ENCODE data around the gene ZNF273.
A peak's percentile ranks its signal among the peaks of the same experiment; 100 is the strongest.
"Not testable (repeated sequence)": the region's sequence is repeated elsewhere in the genome, so short reads cannot be mapped to it uniquely, and the experiment has no call there.

The ZNF273 gene

DNA sequence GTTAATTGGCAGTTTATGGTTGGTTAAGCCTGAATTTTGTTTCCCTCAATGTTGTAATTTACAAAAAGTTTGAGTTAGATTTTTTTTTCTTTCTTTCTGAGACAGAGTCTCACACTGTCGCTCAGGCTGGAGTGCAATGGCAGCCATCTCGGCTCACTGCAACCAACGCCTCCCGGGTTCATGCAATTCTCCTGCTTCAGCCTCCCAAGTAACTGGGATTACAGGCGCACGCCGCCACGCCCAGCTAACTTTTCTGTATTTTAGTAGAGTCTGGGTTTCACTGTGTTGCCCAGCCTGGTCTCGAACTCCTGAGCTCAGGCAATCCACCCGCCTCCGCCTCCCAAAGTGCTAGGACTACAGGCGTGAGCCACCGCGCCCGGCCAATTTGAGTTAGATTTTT, 935 bp downstream of the ZNF273 start:
- DNase-seq, result no peak
- Histone ChIP-seq H3K4me3 (ENCODE audit: insufficient read depth, low read depth, low read length, poor library complexity, severe bottlenecking) (peak overlapping the region; percentile 87), H3K27ac (ENCODE audit: insufficient read depth, low read length, poor library complexity, severe bottlenecking) (no peak overlapping the region), H3K9me3 (ENCODE audit: control insufficient read depth, low read length) (no peaks in the 10 kb centered on the region), H3K27me3 (replicated peaks; ENCODE audit: control insufficient read depth, insufficient read depth, low read length, poor library complexity, severe bottlenecking) (no peaks in the 10 kb centered on the region), H3K36me3 (ENCODE audit: control insufficient read depth, insufficient read depth, low read length) (no peaks in the 10 kb centered on the region), H3K4me1 (ENCODE audit: control insufficient read depth, insufficient read depth, low read length, poor library complexity, severe bottlenecking) (peaks cover 15% of the 10 kb centered on the region)

DNA sequence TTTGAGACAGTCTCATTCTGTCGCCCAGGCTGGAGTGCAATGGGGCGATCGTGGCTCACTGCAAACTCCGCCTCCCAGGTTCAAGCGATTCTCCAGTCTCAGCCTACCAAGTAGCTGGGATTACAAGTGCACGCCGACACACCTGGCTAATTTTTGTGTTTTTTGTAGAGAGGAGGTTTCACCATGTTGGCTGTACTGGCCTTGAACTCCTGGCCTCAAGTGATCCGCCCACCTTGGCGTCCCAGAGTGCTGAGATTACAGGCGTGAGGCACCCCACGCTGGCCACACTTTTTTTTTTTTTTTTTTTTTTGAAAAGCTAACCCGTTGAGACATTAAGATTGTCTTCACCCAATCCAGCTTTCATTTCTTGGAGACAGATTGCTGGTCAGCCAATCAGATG, 2.1 kb downstream of the ZNF273 start:
- no peak for DNase-seq
- no peak overlapping the region for H3K4me3 ChIP-seq (ENCODE audit: insufficient read depth, low read depth, low read length, poor library complexity, severe bottlenecking)
- no peak overlapping the region for H3K27ac ChIP-seq (ENCODE audit: insufficient read depth, low read length, poor library complexity, severe bottlenecking)

DNA sequence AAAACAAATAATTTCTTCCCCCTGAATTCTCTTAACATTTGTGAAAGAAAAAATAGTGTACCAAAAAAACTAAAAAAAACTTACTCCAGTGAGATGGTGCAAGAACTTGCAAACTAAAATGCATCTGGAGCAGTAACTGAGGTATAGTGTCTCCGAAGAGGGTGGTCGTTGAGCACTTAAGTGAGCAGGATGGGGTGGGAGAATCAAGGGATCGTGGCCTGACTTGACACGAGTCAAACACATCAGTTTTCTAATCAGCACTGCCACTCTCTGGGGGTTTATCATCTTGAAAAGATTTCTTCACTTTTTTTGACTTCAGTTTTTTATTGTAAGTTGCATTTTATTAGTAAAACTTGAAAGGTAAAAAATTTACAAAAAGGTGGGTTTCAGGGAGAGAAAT, 2.5 kb downstream of the ZNF273 start:
- Histone ChIP-seq H3K27ac (ENCODE audit: insufficient read depth, low read length, poor library complexity, severe bottlenecking) (no peak overlapping the region), H3K27me3 (replicated peaks; ENCODE audit: control insufficient read depth, insufficient read depth, low read length, poor library complexity, severe bottlenecking) (no peaks in the 10 kb centered on the region), H3K9me3 (ENCODE audit: control insufficient read depth, low read length) (no peaks in the 10 kb centered on the region), H3K4me3 (ENCODE audit: insufficient read depth, low read depth, low read length, poor library complexity, severe bottlenecking) (no peak overlapping the region), H3K4me1 (ENCODE audit: control insufficient read depth, insufficient read depth, low read length, poor library complexity, severe bottlenecking) (peaks cover 15% of the 10 kb centered on the region), H3K36me3 (ENCODE audit: control insufficient read depth, insufficient read depth, low read length) (no peaks in the 10 kb centered on the region)
- DNase-seq, result no peak

More for the DNA sequence above, 2.1 kb downstream of the ZNF273 start:
- Histone ChIP-seq H3K9me3 (ENCODE audit: control insufficient read depth, low read length) (no peaks in the 10 kb centered on the region), H3K36me3 (ENCODE audit: control insufficient read depth, insufficient read depth, low read length) (no peaks in the 10 kb centered on the region), H3K4me1 (ENCODE audit: control insufficient read depth, insufficient read depth, low read length, poor library complexity, severe bottlenecking) (peaks cover 15% of the 10 kb centered on the region), H3K27me3 (replicated peaks; ENCODE audit: control insufficient read depth, insufficient read depth, low read length, poor library complexity, severe bottlenecking) (no peaks in the 10 kb centered on the region)

DNA sequence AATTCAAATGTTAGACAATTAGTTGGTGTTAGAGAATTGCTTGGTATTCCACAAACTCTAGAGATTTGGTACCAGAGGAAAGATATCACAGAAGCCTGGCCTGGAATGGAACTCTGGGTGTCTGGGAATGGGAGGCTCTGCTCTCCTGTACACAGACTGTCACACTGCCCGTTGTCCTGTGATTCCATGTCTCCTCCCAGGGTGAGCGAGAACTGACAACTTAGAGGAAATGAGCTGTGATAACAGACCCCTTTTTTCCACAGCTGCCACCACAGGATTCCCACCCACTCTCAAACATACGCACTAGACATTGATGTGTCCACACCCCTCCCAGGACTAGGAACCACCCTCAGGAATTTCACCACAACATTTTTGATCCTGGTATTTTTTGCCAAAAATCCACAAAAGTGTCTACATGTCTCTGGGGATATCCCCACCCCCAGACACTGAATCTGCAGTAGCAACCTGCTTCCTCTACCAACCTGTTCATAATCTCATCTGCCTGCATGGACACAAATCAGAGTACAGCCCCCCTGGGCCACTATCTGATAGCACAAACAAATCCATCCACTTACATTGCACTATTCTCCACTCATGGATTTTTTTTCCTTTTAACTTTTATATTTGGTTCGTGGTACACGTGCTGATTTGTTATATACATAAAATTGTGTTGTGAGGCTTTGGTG, 4.7 kb downstream of the ZNF273 start:
- H3K27me3 ChIP-seq (replicated peaks; ENCODE audit: control insufficient read depth, insufficient read depth, low read length, poor library complexity, severe bottlenecking), result no peaks in the 10 kb centered on the region
- no peak overlapping the region for H3K4me3 ChIP-seq (ENCODE audit: insufficient read depth, low read depth, low read length, poor library complexity, severe bottlenecking)
- DNase-seq, result no peak
- no peak overlapping the region for H3K27ac ChIP-seq (ENCODE audit: insufficient read depth, low read length, poor library complexity, severe bottlenecking)
- H3K9me3 ChIP-seq (ENCODE audit: control insufficient read depth, low read length), result no peaks in the 10 kb centered on the region
- H3K4me1 ChIP-seq (ENCODE audit: control insufficient read depth, insufficient read depth, low read length, poor library complexity, severe bottlenecking), result peaks cover 15% of the 10 kb centered on the region
- no peaks in the 10 kb centered on the region for H3K36me3 ChIP-seq (ENCODE audit: control insufficient read depth, insufficient read depth, low read length)

DNA sequence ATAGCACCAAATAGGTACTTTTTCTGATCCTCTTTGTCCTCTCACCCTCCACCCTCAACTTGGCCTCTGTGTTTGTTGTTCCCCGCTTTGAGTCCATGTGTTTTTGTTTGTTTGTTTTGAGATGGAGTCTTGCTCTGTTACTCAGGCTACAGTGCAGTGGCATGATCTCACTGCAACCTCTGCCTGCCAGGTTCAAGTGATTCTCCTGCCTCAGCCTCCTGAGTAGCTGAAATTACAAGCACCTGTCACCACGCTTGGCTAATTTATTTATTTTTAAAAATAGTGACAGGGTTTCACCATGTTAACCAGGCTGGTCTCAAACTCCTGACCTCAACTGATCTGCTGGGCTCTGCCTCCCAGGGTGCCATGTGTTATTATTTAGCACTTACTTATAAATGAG, 5.3 kb downstream of the ZNF273 start:
- Histone ChIP-seq H3K27ac (ENCODE audit: insufficient read depth, low read length, poor library complexity, severe bottlenecking) (no peak overlapping the region), H3K4me3 (ENCODE audit: insufficient read depth, low read depth, low read length, poor library complexity, severe bottlenecking) (no peak overlapping the region)
- DNase-seq, result no peak

DNA sequence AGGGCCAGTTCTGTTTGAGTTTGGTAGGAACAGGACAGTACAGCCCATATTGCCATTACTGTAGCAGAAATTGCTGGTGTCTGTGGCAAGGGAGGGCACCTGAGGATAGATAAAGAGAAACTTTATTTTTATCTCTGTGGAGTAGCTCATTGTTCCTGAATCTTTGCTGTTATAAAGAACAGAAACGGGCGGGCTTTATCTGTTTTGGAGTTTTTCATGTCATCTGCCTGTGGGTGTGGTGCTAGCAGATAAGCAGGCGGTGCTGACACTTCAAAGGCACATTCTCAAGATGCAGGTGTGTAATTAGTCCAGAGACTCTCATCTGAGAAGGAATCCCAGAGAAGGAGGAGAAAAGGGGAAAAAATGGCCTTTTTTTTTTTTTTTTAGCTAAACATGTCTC, 11.5 kb downstream of the ZNF273 start:
- DNase-seq, result no peak
- H3K9me3 ChIP-seq (ENCODE audit: control insufficient read depth, low read length), result no peaks in the 10 kb centered on the region
- H3K27me3 ChIP-seq (replicated peaks; ENCODE audit: control insufficient read depth, insufficient read depth, low read length, poor library complexity, severe bottlenecking), result no peaks in the 10 kb centered on the region
- peaks cover 7% of the 10 kb centered on the region for H3K36me3 ChIP-seq (ENCODE audit: control insufficient read depth, insufficient read depth, low read length)
- no peak overlapping the region for H3K27ac ChIP-seq (ENCODE audit: insufficient read depth, low read length, poor library complexity, severe bottlenecking)
- no peaks in the 10 kb centered on the region for H3K4me1 ChIP-seq (ENCODE audit: control insufficient read depth, insufficient read depth, low read length, poor library complexity, severe bottlenecking)
- H3K4me3 ChIP-seq (ENCODE audit: insufficient read depth, low read depth, low read length, poor library complexity, severe bottlenecking), result no peak overlapping the region

More for the DNA sequence above, 5.3 kb downstream of the ZNF273 start:
- no peaks in the 10 kb centered on the region for H3K36me3 ChIP-seq (ENCODE audit: control insufficient read depth, insufficient read depth, low read length)
- H3K27me3 ChIP-seq (replicated peaks; ENCODE audit: control insufficient read depth, insufficient read depth, low read length, poor library complexity, severe bottlenecking), result no peaks in the 10 kb centered on the region
- peaks cover 15% of the 10 kb centered on the region for H3K4me1 ChIP-seq (ENCODE audit: control insufficient read depth, insufficient read depth, low read length, poor library complexity, severe bottlenecking)
- H3K9me3 ChIP-seq (ENCODE audit: control insufficient read depth, low read length), result no peaks in the 10 kb centered on the region

DNA sequence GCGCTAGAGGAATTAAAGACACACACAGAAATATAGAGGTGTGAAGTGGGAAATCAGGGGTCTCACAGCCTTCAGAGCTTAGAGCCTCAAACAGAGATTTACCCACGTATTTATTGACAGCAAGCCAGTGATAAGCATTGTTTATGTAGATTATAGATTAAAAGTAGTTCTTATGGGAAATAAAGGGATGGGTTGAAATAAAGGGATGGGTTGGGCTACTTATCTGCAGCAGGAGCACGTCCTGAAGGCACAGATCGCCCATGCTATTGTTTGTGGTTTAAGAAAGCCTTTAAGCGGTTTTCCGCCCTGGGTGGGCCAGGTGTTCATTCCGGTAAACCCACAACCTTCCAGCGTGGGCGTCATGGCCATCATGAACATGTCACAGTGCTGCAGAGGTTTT, 12.2 kb downstream of the ZNF273 start:
- not testable (repeated sequence) for H3K27ac ChIP-seq (ENCODE audit: insufficient read depth, low read length, poor library complexity, severe bottlenecking); DNase-seq; H3K4me3 ChIP-seq (ENCODE audit: insufficient read depth, low read depth, low read length, poor library complexity, severe bottlenecking); H3K9me3 ChIP-seq (ENCODE audit: control insufficient read depth, low read length); H3K4me1 ChIP-seq (ENCODE audit: control insufficient read depth, insufficient read depth, low read length, poor library complexity, severe bottlenecking); H3K27me3 ChIP-seq (replicated peaks; ENCODE audit: control insufficient read depth, insufficient read depth, low read length, poor library complexity, severe bottlenecking); H3K36me3 ChIP-seq (ENCODE audit: control insufficient read depth, insufficient read depth, low read length)

DNA sequence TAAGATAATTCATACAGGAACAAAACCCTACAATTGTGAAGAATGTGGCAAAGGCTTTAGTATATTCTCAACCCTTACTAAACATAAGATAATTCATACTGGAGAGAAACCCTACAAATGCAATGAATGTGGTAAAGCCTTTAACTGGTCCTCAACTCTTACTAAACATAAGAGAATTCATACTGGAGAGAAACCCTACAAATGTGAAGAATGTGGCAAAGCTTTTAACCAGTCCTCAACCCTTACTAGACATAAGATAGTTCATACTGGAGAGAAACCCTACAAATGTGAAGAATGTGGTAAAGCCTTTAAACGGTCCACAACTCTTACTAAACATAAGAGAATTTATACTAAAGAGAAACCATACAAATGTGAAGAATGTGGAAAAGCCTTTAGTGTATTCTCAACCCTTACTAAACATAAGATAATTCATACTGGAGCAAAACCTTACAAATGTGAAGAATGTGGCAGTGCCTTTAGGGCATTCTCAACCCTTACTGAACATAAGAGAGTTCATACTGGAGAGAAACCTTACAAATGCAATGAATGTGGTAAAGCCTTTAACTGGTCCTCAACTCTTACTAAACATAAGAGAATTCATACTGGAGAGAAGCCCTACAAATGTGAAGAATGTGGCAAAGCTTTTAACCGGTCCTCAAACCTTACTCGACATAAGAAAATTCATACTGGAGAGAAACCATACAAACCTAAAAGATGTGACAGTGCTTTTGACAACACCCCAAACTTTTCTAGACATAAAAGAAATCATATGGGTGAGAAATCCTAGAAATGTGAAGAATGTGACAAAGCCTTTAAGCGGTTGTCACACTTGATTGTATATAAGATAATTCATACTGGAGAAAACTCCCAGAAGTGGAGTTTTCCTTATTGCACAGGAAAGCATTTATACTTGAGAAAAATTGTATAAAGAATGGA, 25.4 kb downstream of the ZNF273 start:
- H3K4me3 ChIP-seq (ENCODE audit: insufficient read depth, low read depth, low read length, poor library complexity, severe bottlenecking); DNase-seq; H3K27me3 ChIP-seq (replicated peaks; ENCODE audit: control insufficient read depth, insufficient read depth, low read length, poor library complexity, severe bottlenecking); H3K27ac ChIP-seq (ENCODE audit: insufficient read depth, low read length, poor library complexity, severe bottlenecking); H3K4me1 ChIP-seq (ENCODE audit: control insufficient read depth, insufficient read depth, low read length, poor library complexity, severe bottlenecking): not testable (repeated sequence)
- Histone ChIP-seq H3K36me3 (ENCODE audit: control insufficient read depth, insufficient read depth, low read length) (peaks cover 38% of the 10 kb centered on the region), H3K9me3 (ENCODE audit: control insufficient read depth, low read length) (peaks cover 43% of the 10 kb centered on the region)

DNA sequence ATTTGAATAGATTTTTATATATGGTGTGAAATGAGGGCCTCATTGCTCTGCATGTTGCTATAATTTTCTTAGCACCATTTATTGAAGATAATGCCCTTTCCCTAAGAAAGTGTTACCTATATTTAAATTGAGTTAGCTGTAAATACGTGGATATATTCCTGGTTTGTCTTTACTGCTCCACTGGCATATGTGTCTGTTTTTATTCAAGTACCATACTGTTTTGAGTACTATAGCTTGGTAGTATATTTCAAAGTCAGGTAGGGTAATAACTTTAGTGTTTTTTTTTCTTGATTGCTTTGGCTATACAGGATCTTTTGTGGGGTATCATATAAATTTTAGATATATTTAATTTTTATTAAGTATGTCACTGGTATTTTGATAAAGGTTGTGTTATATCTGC, 31.4 kb downstream of the ZNF273 start:
- H3K36me3 ChIP-seq (ENCODE audit: control insufficient read depth, insufficient read depth, low read length), result no peaks in the 10 kb centered on the region
- H3K4me3 ChIP-seq (ENCODE audit: insufficient read depth, low read depth, low read length, poor library complexity, severe bottlenecking), result no peak overlapping the region
- H3K27me3 ChIP-seq (replicated peaks; ENCODE audit: control insufficient read depth, insufficient read depth, low read length, poor library complexity, severe bottlenecking), result no peaks in the 10 kb centered on the region
- no peak for DNase-seq
- no peaks in the 10 kb centered on the region for H3K4me1 ChIP-seq (ENCODE audit: control insufficient read depth, insufficient read depth, low read length, poor library complexity, severe bottlenecking)
- peaks cover 13% of the 10 kb centered on the region for H3K9me3 ChIP-seq (ENCODE audit: control insufficient read depth, low read length)
- no peak overlapping the region for H3K27ac ChIP-seq (ENCODE audit: insufficient read depth, low read length, poor library complexity, severe bottlenecking)

DNA sequence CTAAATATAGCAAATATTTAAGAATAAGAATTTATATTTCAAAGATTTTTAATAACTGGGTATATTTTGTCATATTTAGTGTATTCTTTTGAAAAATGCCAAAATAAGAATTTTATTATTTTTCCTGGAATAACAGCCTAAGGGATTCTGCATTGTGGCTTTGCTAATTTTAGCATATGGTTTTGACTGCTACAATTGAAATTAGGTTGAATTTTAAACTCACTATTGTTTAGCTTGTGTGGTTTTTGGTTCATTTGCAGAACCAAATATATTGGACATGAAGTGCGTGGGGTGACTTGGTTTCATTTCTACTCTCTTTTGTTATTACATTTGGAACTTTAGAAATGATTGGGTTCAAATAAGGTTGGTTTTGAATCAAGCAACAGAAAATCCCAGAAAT, 35.5 kb downstream of the ZNF273 start:
- H3K36me3 ChIP-seq (ENCODE audit: control insufficient read depth, insufficient read depth, low read length), result no peaks in the 10 kb centered on the region
- DNase-seq, result no peak
- no peak overlapping the region for H3K27ac ChIP-seq (ENCODE audit: insufficient read depth, low read length, poor library complexity, severe bottlenecking)

More for the DNA sequence above, 35.5 kb downstream of the ZNF273 start:
- no peaks in the 10 kb centered on the region for H3K27me3 ChIP-seq (replicated peaks; ENCODE audit: control insufficient read depth, insufficient read depth, low read length, poor library complexity, severe bottlenecking)
- H3K4me1 ChIP-seq (ENCODE audit: control insufficient read depth, insufficient read depth, low read length, poor library complexity, severe bottlenecking), result no peaks in the 10 kb centered on the region
- H3K9me3 ChIP-seq (ENCODE audit: control insufficient read depth, low read length), result peaks cover 6% of the 10 kb centered on the region
- H3K4me3 ChIP-seq (ENCODE audit: insufficient read depth, low read depth, low read length, poor library complexity, severe bottlenecking), result no peak overlapping the region

All from effector memory CD4-positive, alpha-beta T cell (primary cell).